Keratinocyte (primary cell): ENCODE data around the gene SLC6A1. TPM values are rescaled to one million over a fixed set of nuclear protein-coding genes. Genes with fewer than 3 reads are reported as not detected.

Experiments used
- DNase-seq: peaks from one replicate; pipeline ENCODE4 v3.0.0-alpha.2; 2011; ENCODE audit warnings: low read depth, missing footprints, low spot score
- FAIRE-seq: peaks from 2 replicates; lab custom pipeline; 2011; peaks lifted over from hg19 to GRCh38; lab: Jason Lieb, UNC
- H2AFZ ChIP-seq: 2 replicates; pipeline ENCODE4 v1.6.0; 2012; ENCODE audit warnings: low read length, control low read depth, inconsistent platforms; ENCODE audit not compliant: control insufficient read depth
- H3K27ac ChIP-seq: 2 replicates; pipeline ENCODE4 v1.5.1; 2011; ENCODE audit warnings: low read length; ENCODE audit not compliant: control insufficient read depth, insufficient read depth
- H3K27me3 ChIP-seq: 3 replicates; pipeline ENCODE4 v1.6.0; 2011; ENCODE audit warnings: low read length; ENCODE audit not compliant: control insufficient read depth, insufficient read depth; ENCODE audit errors: extremely low read depth
- H3K36me3 ChIP-seq, 2 experiments: 2 replicates in 1 of 2; 3 replicates in 1 of 2; pipeline ENCODE4 v1.5.1; 2011; ENCODE audit warnings: low read length in 2 of 2, mild to moderate bottlenecking in 1 of 2; ENCODE audit not compliant: control insufficient read depth in 2 of 2, insufficient read depth in 2 of 2; ENCODE audit errors: extremely low read depth in 1 of 2
- H3K4me1 ChIP-seq: 3 replicates; pipeline ENCODE4 v1.5.1; 2011; ENCODE audit warnings: low read length; ENCODE audit not compliant: control insufficient read depth, insufficient read depth; ENCODE audit errors: extremely low read depth
- H3K4me2 ChIP-seq: 3 replicates; pipeline ENCODE4 v1.6.0; 2011; ENCODE audit warnings: low read depth, low read length; ENCODE audit not compliant: control insufficient read depth, insufficient read depth; ENCODE audit errors: extremely low read depth
- H3K4me3 ChIP-seq, 3 experiments: fragments of 200-600 bp in 1 of 3; sonication (generic) in 1 of 3; 2 replicates in 2 of 3; 3 replicates in 1 of 3; pipeline ENCODE4 v1.5.1; 2011 to 2016; ENCODE audit warnings: low read length in 3 of 3, mild to moderate bottlenecking in 3 of 3, control low read depth in 2 of 3, inconsistent platforms in 1 of 3, low read depth in 1 of 3, mixed read lengths in 1 of 3, mixed run types in 1 of 3, moderate library complexity in 1 of 3; ENCODE audit not compliant: control insufficient read depth in 2 of 3, insufficient read depth in 2 of 3; ENCODE audit errors: extremely low read depth in 1 of 3
- H3K79me2 ChIP-seq: 2 replicates; pipeline ENCODE4 v1.6.0; 2012; ENCODE audit warnings: low read length; ENCODE audit not compliant: control insufficient read depth, insufficient read depth
- H3K9ac ChIP-seq: 3 replicates; pipeline ENCODE4 v1.6.0; 2011; ENCODE audit warnings: low read length; ENCODE audit not compliant: control insufficient read depth, insufficient read depth; ENCODE audit errors: extremely low read depth
- H3K9me1 ChIP-seq: 3 replicates; pipeline ENCODE4 v1.6.0; 2011; ENCODE audit warnings: low read length; ENCODE audit not compliant: control insufficient read depth, insufficient read depth; ENCODE audit errors: extremely low read depth
- H3K9me3 ChIP-seq: 2 replicates; pipeline ENCODE4 v1.5.1; 2012; ENCODE audit warnings: low read depth, low read length; ENCODE audit not compliant: control insufficient read depth
- H4K20me1 ChIP-seq: 3 replicates; pipeline ENCODE4 v1.6.0; 2011; ENCODE audit warnings: low read length; ENCODE audit not compliant: control insufficient read depth, insufficient read depth; ENCODE audit errors: extremely low read depth
- EZH2 ChIP-seq: IDR thresholded peaks from one replicate; pipeline ENCODE4 v1.6.1; 2012; ENCODE audit warnings: inconsistent platforms, mild to moderate bottlenecking, low read length, moderate library complexity
- dilution Hi-C: fragments of 300-500 bp; cut with MboI; formaldehyde crosslinking; loops from one replicate; pipeline ENCODE4 v1.7.0; 2020; ENCODE audit warnings: low sequenced_read_pairs; ENCODE audit not compliant: extremely low pct_ligation_motif_present
- polyA plus RNA-seq, 5 experiments: library from polyadenylated mRNA; depleted of rRNA in 3 of 5; stranded (reverse) in 3 of 5; stranded (forward) in 1 of 5; unstranded in 1 of 5; fragments of >200 nt; gene quantifications; 1 replicate in 1 of 5; 2 replicates in 3 of 5; 3 replicates in 1 of 5; pipeline versions ENCODE4 v1.2.1 to v1.2.3, GENCODE V29; 2011 to 2012; ENCODE audit warnings: missing spikeins in 2 of 5, low read depth in 1 of 5, low replicate concordance in 1 of 5
- TF ChIP-seq, protein P1 (sequence below), 3 experiments: IDR thresholded peaks in 1 of 3; conservative IDR thresholded peaks in 1 of 3; optimal IDR thresholded peaks in 1 of 3; 2 replicates in 2 of 3; 3 replicates in 1 of 3; pipeline versions ENCODE3 to v1.5.1; 2011; ENCODE audit warnings: low read length in 3 of 3, mild to moderate bottlenecking in 3 of 3, moderate library complexity in 2 of 3, control low read depth in 1 of 3, inconsistent platforms in 1 of 3; ENCODE audit not compliant: insufficient read depth in 2 of 3; ENCODE audit errors: extremely low read depth in 1 of 3

SLC6A1 gene
- polyA plus RNA-seq, 1 donor (not counting 4 experiments of a cell fraction or from before 2014, with no cell fraction given) = not detected

- no peak for TF ChIP-seq EZH2
- TF ChIP-seq, protein P1, sequence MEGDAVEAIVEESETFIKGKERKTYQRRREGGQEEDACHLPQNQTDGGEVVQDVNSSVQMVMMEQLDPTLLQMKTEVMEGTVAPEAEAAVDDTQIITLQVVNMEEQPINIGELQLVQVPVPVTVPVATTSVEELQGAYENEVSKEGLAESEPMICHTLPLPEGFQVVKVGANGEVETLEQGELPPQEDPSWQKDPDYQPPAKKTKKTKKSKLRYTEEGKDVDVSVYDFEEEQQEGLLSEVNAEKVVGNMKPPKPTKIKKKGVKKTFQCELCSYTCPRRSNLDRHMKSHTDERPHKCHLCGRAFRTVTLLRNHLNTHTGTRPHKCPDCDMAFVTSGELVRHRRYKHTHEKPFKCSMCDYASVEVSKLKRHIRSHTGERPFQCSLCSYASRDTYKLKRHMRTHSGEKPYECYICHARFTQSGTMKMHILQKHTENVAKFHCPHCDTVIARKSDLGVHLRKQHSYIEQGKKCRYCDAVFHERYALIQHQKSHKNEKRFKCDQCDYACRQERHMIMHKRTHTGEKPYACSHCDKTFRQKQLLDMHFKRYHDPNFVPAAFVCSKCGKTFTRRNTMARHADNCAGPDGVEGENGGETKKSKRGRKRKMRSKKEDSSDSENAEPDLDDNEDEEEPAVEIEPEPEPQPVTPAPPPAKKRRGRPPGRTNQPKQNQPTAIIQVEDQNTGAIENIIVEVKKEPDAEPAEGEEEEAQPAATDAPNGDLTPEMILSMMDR (optimal IDR thresholded peaks at IDR 0.05 in 1 of 3, IDR thresholded peaks at IDR 0.05 in 1 of 3, conservative IDR thresholded peaks at IDR 0.05 in 1 of 3; ENCODE audit: extremely low read depth in 1 of 3, insufficient read depth in 2 of 3, low read length in 3 of 3) = no peak
- Histone ChIP-seq H3K9ac (no peak overlapping the region), H3K4me3 (no peak overlapping the region), H3K27ac (no peak overlapping the region), H3K4me2 (no peak overlapping the region), H2AFZ (no peak overlapping the region), H3K9me1 (no peaks in the 10 kb centered on the region), H4K20me1 (peaks cover 3% of the 10 kb centered on the region), H3K27me3 (peaks cover 67% of the 10 kb centered on the region), H3K9me3 (no peaks in the 10 kb centered on the region), H3K79me2 (no peaks in the 10 kb centered on the region), H3K4me1 (peaks cover 8% of the 10 kb centered on the region), H3K36me3 (no peaks in the 10 kb centered on the region)
- FAIRE-seq (no peak), DNase-seq (no peak)
- dilution Hi-C loops = no loop called here
These were observed 6.0 kb upstream of the SLC6A1 start for GRCh38 chr3:10986592-10986991.

- Histone ChIP-seq H3K4me2 (no peak overlapping the region), H3K36me3 (no peaks in the 10 kb centered on the region), H4K20me1 (peaks cover 5% of the 10 kb centered on the region), H3K4me1 (peaks cover 2% of the 10 kb centered on the region), H3K27ac (no peak overlapping the region), H3K9ac (no peak overlapping the region), H3K9me3 (no peaks in the 10 kb centered on the region), H3K4me3 (no peak overlapping the region), H3K79me2 (no peaks in the 10 kb centered on the region), H3K9me1 (no peaks in the 10 kb centered on the region), H3K27me3 (peaks cover 70% of the 10 kb centered on the region), H2AFZ (no peak overlapping the region)
- DNase-seq (no peak), FAIRE-seq (no peak)
- dilution Hi-C loops = no loop called here
- no peak for TF ChIP-seq EZH2
- TF ChIP-seq, protein P1 (optimal IDR thresholded peaks at IDR 0.05 in 1 of 3, IDR thresholded peaks at IDR 0.05 in 1 of 3, conservative IDR thresholded peaks at IDR 0.05 in 1 of 3; ENCODE audit: extremely low read depth in 1 of 3, insufficient read depth in 2 of 3, low read length in 3 of 3) = no peak
These were observed 4.4 kb upstream of the SLC6A1 start for GRCh38 chr3:10988001-10988665.
